ENCODE results near the gene ISYNA1.

The ISYNA1 gene

DNA sequence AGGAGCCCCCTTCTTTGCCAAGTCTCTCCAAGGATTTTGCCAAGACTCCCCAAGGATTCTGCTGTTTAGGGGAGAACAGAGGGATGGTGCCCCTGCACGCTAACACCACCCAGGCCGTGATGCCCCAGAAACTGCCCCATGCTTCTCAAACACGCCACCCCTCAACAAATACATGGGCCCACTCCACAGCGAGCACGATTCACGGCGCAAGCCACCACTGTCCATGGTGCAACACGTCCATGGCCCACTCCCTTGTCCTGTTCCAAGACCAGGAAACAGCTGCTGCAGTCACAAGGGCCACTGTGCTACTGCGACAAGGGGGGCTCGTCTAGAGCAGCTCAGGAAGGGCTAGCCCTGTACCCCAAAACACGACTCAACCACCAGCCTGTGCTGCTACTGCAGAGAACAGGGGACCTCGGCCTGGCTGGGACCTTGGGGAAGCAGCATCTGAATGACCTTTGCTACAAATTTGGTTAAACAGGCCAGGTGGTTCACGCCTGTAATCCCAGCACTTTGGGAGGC, 36.5 kb upstream of the ISYNA1 start:
- no peaks in the 10 kb centered on the region for H3K9me2 ChIP-seq (replicated peaks; ENCODE audit: control insufficient read depth, low read length)
- H3K79me2 ChIP-seq (ENCODE audit: control insufficient read depth, low read length): peaks cover 57% of the 10 kb centered on the region
- peaks cover 5% of the 10 kb centered on the region; the same call in 1 of the 2 replicates for H3K36me3 ChIP-seq (ENCODE audit: control insufficient read depth, low read length)
- H3K9me3 ChIP-seq (ENCODE audit: control insufficient read depth, insufficient read depth, low read length): no peaks in the 10 kb centered on the region
- H3K4me1 ChIP-seq (ENCODE audit: control insufficient read depth, low read length): peaks cover 11% of the 10 kb centered on the region
- H4K20me1 ChIP-seq (ENCODE audit: control insufficient read depth, insufficient read depth, low read depth, low read length): peaks cover 12% of the 10 kb centered on the region; the same call in 1 of the 2 replicates
- H3K4me3 ChIP-seq (ENCODE audit: low read length): no peak overlapping the region
- no peaks in the 10 kb centered on the region for H3K27me3 ChIP-seq (ENCODE audit: control insufficient read depth, low read length)
- no peaks in the 10 kb centered on the region for H3F3A ChIP-seq (ENCODE audit: control insufficient read depth, insufficient read depth)
- no peak for TF ChIP-seq EZH2phosphoT487 (IDR thresholded peaks at IDR 0.05; ENCODE audit: borderline replicate concordance, low read length)
- TF ChIP-seq, protein P1, sequence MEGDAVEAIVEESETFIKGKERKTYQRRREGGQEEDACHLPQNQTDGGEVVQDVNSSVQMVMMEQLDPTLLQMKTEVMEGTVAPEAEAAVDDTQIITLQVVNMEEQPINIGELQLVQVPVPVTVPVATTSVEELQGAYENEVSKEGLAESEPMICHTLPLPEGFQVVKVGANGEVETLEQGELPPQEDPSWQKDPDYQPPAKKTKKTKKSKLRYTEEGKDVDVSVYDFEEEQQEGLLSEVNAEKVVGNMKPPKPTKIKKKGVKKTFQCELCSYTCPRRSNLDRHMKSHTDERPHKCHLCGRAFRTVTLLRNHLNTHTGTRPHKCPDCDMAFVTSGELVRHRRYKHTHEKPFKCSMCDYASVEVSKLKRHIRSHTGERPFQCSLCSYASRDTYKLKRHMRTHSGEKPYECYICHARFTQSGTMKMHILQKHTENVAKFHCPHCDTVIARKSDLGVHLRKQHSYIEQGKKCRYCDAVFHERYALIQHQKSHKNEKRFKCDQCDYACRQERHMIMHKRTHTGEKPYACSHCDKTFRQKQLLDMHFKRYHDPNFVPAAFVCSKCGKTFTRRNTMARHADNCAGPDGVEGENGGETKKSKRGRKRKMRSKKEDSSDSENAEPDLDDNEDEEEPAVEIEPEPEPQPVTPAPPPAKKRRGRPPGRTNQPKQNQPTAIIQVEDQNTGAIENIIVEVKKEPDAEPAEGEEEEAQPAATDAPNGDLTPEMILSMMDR (IDR thresholded peaks at IDR 0.05; ENCODE audit: low read depth, low read length, poor library complexity, severe bottlenecking): no peak
- H3K27ac ChIP-seq (ENCODE audit: low read depth, low read length): no peak overlapping the region
- no peak overlapping the region for H3K4me2 ChIP-seq (ENCODE audit: low read length)

GRCh38 chr19:18473706-18474087, 35.8 kb upstream of the ISYNA1 start:
- Histone ChIP-seq H3K79me2 (ENCODE audit: control insufficient read depth, low read length) (peaks cover 50% of the 10 kb centered on the region), H3K4me3 (ENCODE audit: low read length) (no peak overlapping the region), H3K9me3 (ENCODE audit: control insufficient read depth, insufficient read depth, low read length) (no peaks in the 10 kb centered on the region), H3K9me2 (replicated peaks; ENCODE audit: control insufficient read depth, low read length) (no peaks in the 10 kb centered on the region), H3K36me3 (ENCODE audit: control insufficient read depth, low read length) (peaks cover 5% of the 10 kb centered on the region; the same call in 1 of the 2 replicates), H3K27ac (ENCODE audit: low read depth, low read length) (no peak overlapping the region), H3K27me3 (ENCODE audit: control insufficient read depth, low read length) (no peaks in the 10 kb centered on the region), H3K4me2 (ENCODE audit: low read length) (no peak overlapping the region), H4K20me1 (ENCODE audit: control insufficient read depth, insufficient read depth, low read depth, low read length) (peaks cover 12% of the 10 kb centered on the region; the same call in 1 of the 2 replicates), H3K4me1 (ENCODE audit: control insufficient read depth, low read length) (peaks cover 4% of the 10 kb centered on the region), H3F3A (ENCODE audit: control insufficient read depth, insufficient read depth) (no peaks in the 10 kb centered on the region)
- TF ChIP-seq, protein P1 (IDR thresholded peaks at IDR 0.05; ENCODE audit: low read depth, low read length, poor library complexity, severe bottlenecking): no peak
- TF ChIP-seq EZH2phosphoT487 (IDR thresholded peaks at IDR 0.05; ENCODE audit: borderline replicate concordance, low read length): no peak

DNA sequence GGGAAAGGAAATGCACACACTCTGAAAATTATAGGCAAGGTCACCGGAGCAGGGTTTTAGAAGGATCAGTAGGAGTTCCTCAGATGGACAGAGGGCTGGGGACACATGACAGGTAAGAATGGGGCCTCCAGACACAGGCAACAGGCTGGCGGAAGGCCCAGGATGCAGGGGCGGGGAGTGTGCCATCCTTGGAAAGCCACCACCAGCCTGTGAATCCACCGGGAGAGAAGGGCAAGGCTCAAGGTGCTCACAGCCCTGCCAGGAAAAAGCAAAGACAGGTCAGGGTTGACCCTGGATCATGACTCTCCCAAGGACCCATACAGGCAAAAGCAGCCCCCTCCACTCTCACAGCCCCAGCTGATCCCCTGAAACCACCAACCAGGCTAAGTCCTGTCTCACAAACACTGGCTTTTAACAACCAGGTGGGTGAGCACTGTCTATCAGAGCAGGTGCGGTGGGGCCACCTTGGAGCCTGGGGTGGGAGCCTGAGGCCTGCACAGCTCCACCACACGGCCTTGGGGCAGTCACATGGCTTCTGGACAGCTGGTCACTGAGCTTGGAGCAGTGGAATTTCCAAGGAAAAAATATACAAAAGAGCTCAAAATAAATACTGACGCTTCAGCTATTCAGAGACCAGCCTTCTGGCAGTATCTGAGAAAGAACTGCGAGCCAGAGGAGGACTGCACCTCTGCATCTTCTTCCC, 35.2 kb upstream of the ISYNA1 start:
- H3K9me2 ChIP-seq (replicated peaks; ENCODE audit: control insufficient read depth, low read length): no peaks in the 10 kb centered on the region
- H3K27me3 ChIP-seq (ENCODE audit: control insufficient read depth, low read length): no peaks in the 10 kb centered on the region
- no peaks in the 10 kb centered on the region; the same call in 1 of the 2 replicates for H3K4me1 ChIP-seq (ENCODE audit: control insufficient read depth, low read length)
- peaks cover 46% of the 10 kb centered on the region for H3K79me2 ChIP-seq (ENCODE audit: control insufficient read depth, low read length)
- H3K27ac ChIP-seq (ENCODE audit: low read depth, low read length): no peak overlapping the region
- H4K20me1 ChIP-seq (ENCODE audit: control insufficient read depth, insufficient read depth, low read depth, low read length): peaks cover 10% of the 10 kb centered on the region; the same call in 1 of the 2 replicates
- H3K9me3 ChIP-seq (ENCODE audit: control insufficient read depth, insufficient read depth, low read length): no peaks in the 10 kb centered on the region
- H3K36me3 ChIP-seq (ENCODE audit: control insufficient read depth, low read length): peaks cover 5% of the 10 kb centered on the region; the same call in 1 of the 2 replicates
- H3K4me2 ChIP-seq (ENCODE audit: low read length): no peak overlapping the region
- H3K4me3 ChIP-seq (ENCODE audit: low read length): no peak overlapping the region
- TF ChIP-seq, protein P1 (IDR thresholded peaks at IDR 0.05; ENCODE audit: low read depth, low read length, poor library complexity, severe bottlenecking): no peak
- TF ChIP-seq EZH2phosphoT487 (IDR thresholded peaks at IDR 0.05; ENCODE audit: borderline replicate concordance, low read length): no peak
- no peaks in the 10 kb centered on the region for H3F3A ChIP-seq (ENCODE audit: control insufficient read depth, insufficient read depth)

All from DOHH2 (cell line).